A549 (cell line): ENCODE results near the gene USP54. TPM values are rescaled to one million over a fixed set of nuclear protein-coding genes. Genes with fewer than 3 reads are reported as not detected.

ENCODE experiments used
- ATAC-seq, 2 experiments: fragments of 200-7000 bp in 1 of 2; fragments of >200 bp in 1 of 2; cut with Nextera tagmentation in 1 of 2; cut with Tn5 transposase in 1 of 2; 3 replicates each; pipeline versions ENCODE4 v1.8.0 to v1.9.1; 2018 to 2020; ENCODE audit warnings: mild to moderate bottlenecking in 1 of 2, moderate library complexity in 1 of 2
- CTCF ChIA-PET: fragments of 300-600 bp; sonication (Branson Sonifier 250); formaldehyde crosslinking; extraction: SDS; loops from one replicate; lab custom pipeline; 2021; ENCODE audit warnings: antibody characterized with exemption, inconsistent platforms; lab: Yijun Ruan, JAX
- POLR2A ChIA-PET: fragments of 350-600 bp; formaldehyde crosslinking; extraction: SDS; loops from one replicate; lab custom pipeline; 2021; ENCODE audit warnings: antibody characterized with exemption, inconsistent platforms; lab: Yijun Ruan, JAX
- DNase-seq, 2 experiments: peaks; one replicate each; pipeline versions ENCODE4 v3.0.0 to v3.0.0-alpha.2; 2011 to 2016; ENCODE audit warnings: low read depth in 1 of 2, low spot score in 1 of 2
- FAIRE-seq: peaks from 2 replicates; lab custom pipeline; 2011; peaks lifted over from hg19 to GRCh38; lab: Jason Lieb, UNC
- H3K27ac ChIP-seq, 2 experiments: fragments of >200 bp; sonication (Bioruptor Twin); formaldehyde crosslinking; 3 replicates each; pipeline ENCODE4 v1.5.1; 2016 to 2017
- H3K4me1 ChIP-seq: fragments of >200 bp; sonication (Bioruptor Twin); formaldehyde crosslinking; 3 replicates; pipeline ENCODE4 v1.6.1; 2016
- H3K4me2 ChIP-seq: fragments of >200 bp; sonication (Bioruptor Twin); formaldehyde crosslinking; 3 replicates; pipeline ENCODE4 v1.6.1; 2016
- H3K4me3 ChIP-seq: fragments of >200 bp; sonication (Bioruptor Twin); formaldehyde crosslinking; 3 replicates; pipeline ENCODE4 v1.5.1; 2016
- H3K9me3 ChIP-seq: fragments of >200 bp; sonication (Bioruptor Twin); formaldehyde crosslinking; 3 replicates; pipeline ENCODE4 v1.6.1; 2016
- ATOH8 ChIP-seq: fragments of 250-450 bp; sonication (Bioruptor Pico); IDR thresholded peaks from 2 replicates; pipeline ENCODE4 v1.5.0; 2020; ENCODE audit warnings: low read depth, mild to moderate bottlenecking, moderate library complexity
- BCL3 ChIP-seq: fragments of >200 bp; sonication (Bioruptor Twin); formaldehyde crosslinking; IDR thresholded peaks from 3 replicates; pipeline ENCODE4 v1.6.1; 2016
- BHLHE40 ChIP-seq: IDR thresholded peaks from 2 replicates; pipeline ENCODE4 v1.6.1; 2012; ENCODE audit warnings: low read depth, low read length, inconsistent platforms
- CBX2 ChIP-seq: fragments of 200-600 bp; sonication (generic); IDR thresholded peaks from 2 replicates; pipeline ENCODE4 v1.6.1; 2016; ENCODE audit warnings: low read depth, mild to moderate bottlenecking, borderline replicate concordance
- CBX8 ChIP-seq: fragments of 200-600 bp; sonication (generic); IDR thresholded peaks from 2 replicates; pipeline ENCODE4 v1.6.1; 2016
- CHD2 ChIP-seq: fragments of 150-350 bp; IDR thresholded peaks from 2 replicates; pipeline ENCODE4 v1.6.1; 2014; ENCODE audit warnings: low read length; ENCODE audit not compliant: partially characterized antibody
- CTCF ChIP-seq: fragments of >200 bp; sonication (Bioruptor Twin); formaldehyde crosslinking; IDR thresholded peaks from 3 replicates; pipeline ENCODE4 v1.5.1; 2016
- E2F6 ChIP-seq: IDR thresholded peaks from 2 replicates; pipeline ENCODE4 v1.6.1; 2012; ENCODE audit warnings: low read depth, borderline replicate concordance
- ELK1 ChIP-seq: fragments of 150-350 bp; IDR thresholded peaks from 2 replicates; pipeline ENCODE4 v1.6.1; 2014; ENCODE audit warnings: low read depth, mild to moderate bottlenecking, low read length
- HOXB5 ChIP-seq: fragments of 250-450 bp; sonication (Bioruptor Pico); IDR thresholded peaks from 2 replicates; pipeline ENCODE4 v1.5.0; 2020; ENCODE audit warnings: mild to moderate bottlenecking, moderate library complexity
- JUNB ChIP-seq: fragments of >200 bp; sonication (Bioruptor Twin); formaldehyde crosslinking; IDR thresholded peaks from 2 replicates; pipeline ENCODE4 v1.6.1; 2016
- MAFK ChIP-seq: fragments of 450-650 bp; IDR thresholded peaks from 2 replicates; pipeline ENCODE4 v1.6.1; 2014; ENCODE audit not compliant: partially characterized antibody
- MAX ChIP-seq: IDR thresholded peaks from 2 replicates; pipeline ENCODE4 v1.6.1; 2012
- MAZ ChIP-seq: fragments of 150-350 bp; IDR thresholded peaks from 2 replicates; pipeline ENCODE4 v1.6.1; 2014; ENCODE audit warnings: antibody characterized with exemption, low read depth, low read length, borderline replicate concordance
- NFE2L2 ChIP-seq: fragments of 150-350 bp; conservative IDR thresholded peaks from 2 replicates; pipeline ENCODE4 v1.6.1; 2014; ENCODE audit warnings: low read length
- RAD21 ChIP-seq, 2 experiments: fragments of >200 bp in 1 of 2; sonication (Bioruptor Twin) in 1 of 2; formaldehyde crosslinking in 1 of 2; IDR thresholded peaks in 1 of 2; conservative IDR thresholded peaks in 1 of 2; 2 replicates in 1 of 2; 3 replicates in 1 of 2; pipeline ENCODE4 v1.6.1; 2012 to 2018; ENCODE audit warnings: inconsistent platforms in 1 of 2
- RARB ChIP-seq: fragments of 250-450 bp; sonication (Bioruptor Pico); IDR thresholded peaks from 2 replicates; pipeline ENCODE4 v1.8.0; 2021; ENCODE audit warnings: mild to moderate bottlenecking, moderate library complexity
- RCOR1 ChIP-seq: fragments of 150-350 bp; IDR thresholded peaks from 2 replicates; pipeline ENCODE4 v1.6.1; 2014; ENCODE audit warnings: antibody characterized with exemption, low read length, low read depth
- RFX5 ChIP-seq: fragments of 450-650 bp; IDR thresholded peaks from 2 replicates; pipeline ENCODE4 v1.7.1; 2014; ENCODE audit warnings: antibody characterized with exemption, mild to moderate bottlenecking, moderate library complexity
- SMC3 ChIP-seq: fragments of >200 bp; sonication (Bioruptor Twin); formaldehyde crosslinking; IDR thresholded peaks from 3 replicates; pipeline ENCODE4 v1.6.1; 2018; ENCODE audit warnings: inconsistent platforms
- SREBF2 ChIP-seq: fragments of 450-650 bp; IDR thresholded peaks from 2 replicates; pipeline ENCODE4 v1.6.1; 2014; ENCODE audit warnings: mild to moderate bottlenecking, moderate library complexity
- TFCP2L1 ChIP-seq: fragments of 250-450 bp; sonication (Bioruptor Pico); IDR thresholded peaks from 2 replicates; pipeline ENCODE4 v1.5.0; 2021; ENCODE audit warnings: mild to moderate bottlenecking
- ZC3H11A ChIP-seq: fragments of 450-650 bp; IDR thresholded peaks from 2 replicates; pipeline ENCODE4 v1.6.1; 2014; ENCODE audit warnings: antibody characterized with exemption, mild to moderate bottlenecking
- ZSCAN20 ChIP-seq: fragments of 250-450 bp; sonication (Bioruptor Pico); IDR thresholded peaks from 2 replicates; pipeline ENCODE4 v1.8.0; 2022; ENCODE audit warnings: mild to moderate bottlenecking, moderate library complexity
- WGBS: methylation state at CpG from one replicate; pipeline ENCODE4 v1.1.6; 2017; ENCODE audit errors: missing lambda C conversion rate; 5-methylcytosine and 5-hydroxymethylcytosine counted together
- polyA plus RNA-seq, 4 experiments: library from polyadenylated mRNA; depleted of rRNA in 3 of 4; stranded (reverse); fragments of >200 nt; fragmentation: RNase III in 1 of 4; extraction: RNeasy Plus Mini Kit Qiagen cat#74134 plus additional on column Dnase treatment in 1 of 4; gene quantifications; 2 replicates in 3 of 4; 3 replicates in 1 of 4; pipeline ENCODE4 v1.2.3, GENCODE V29; 2011 to 2017

Gene USP54
- polyA plus RNA-seq, 2 of the 4 experiments (the other 2 are of a cell fraction): 8.8 to 32.5 TPM

GRCh38 chr10:73597346-73597745, 6.2 kb upstream of the USP54 start:
- no peak for ATAC-seq
- 76% methylated on average over 1 of the region's 1 CpG for WGBS
- no peak for FAIRE-seq
- no peak overlapping the region for H3K4me2 ChIP-seq
- ChIA-PET CTCF (interaction anchor here (0.5 to 2.0 kb wide), 5 partner anchors 11 to 68 kb away, joined by 3 to 12 read pairs (median 4); no protein-coding TSS in a partner anchor), POLR2A (no interaction called here)
- no peak overlapping the region for H3K27ac ChIP-seq
- no peaks in the 10 kb centered on the region for H3K9me3 ChIP-seq
- H3K4me3 ChIP-seq: no peak overlapping the region
- DNase-seq: no peak
- H3K4me1 ChIP-seq: peaks cover 13% of the 10 kb centered on the region
- TF ChIP-seq CHD2 (no peak), HOXB5 (CRISPR knock-in tag) (no peak), TFCP2L1 (CRISPR knock-in tag) (no peak), CBX2 (no peak), JUNB (no peak), MAX (no peak), RCOR1 (no peak), NFE2L2 (no peak), ZSCAN20 (CRISPR knock-in tag) (no peak), CBX8 (no peak), ZC3H11A (no peak), CTCF (no peak), RARB (CRISPR knock-in tag) (no peak), E2F6 (no peak), BCL3 (no peak), MAZ (no peak), RFX5 (no peak), RAD21 (conservative IDR thresholded peaks at IDR 0.05 in 1 of 2, IDR thresholded peaks at IDR 0.05 in 1 of 2) (no peak), SMC3 (no peak), ELK1 (no peak)

- no peak for ATAC-seq
- DNase-seq: no peak
- Histone ChIP-seq H3K4me3 (no peak overlapping the region), H3K4me2 (no peak overlapping the region), H3K4me1 (peaks cover 34% of the 10 kb centered on the region), H3K9me3 (no peaks in the 10 kb centered on the region), H3K27ac (no peak overlapping the region)
- no peak for FAIRE-seq
- ChIA-PET CTCF (interaction anchor here (1.2 to 2.0 kb wide), 2 partner anchors 14 to 20 kb away, joined by 3 to 7 read pairs; no protein-coding TSS in a partner anchor), POLR2A (interaction anchor here (0.6 kb wide), 1 partner anchor 357 kb away, joined by 4 read pairs; no protein-coding TSS in a partner anchor)
- no peak for TF ChIP-seq MAX
- no peak for TF ChIP-seq CHD2
- TF ChIP-seq ATOH8 (CRISPR knock-in tag): no peak
- peak; percentile 95 for TF ChIP-seq MAFK
- no peak for TF ChIP-seq RFX5
- TF ChIP-seq BHLHE40: no peak
- TF ChIP-seq SREBF2: no peak
- 86% methylated on average over 5 of the region's 5 CpGs for WGBS
Observed at GRCh38 chr10:73593812-73594211, 2.7 kb upstream of the USP54 start.
